Gastrocnemius medialis (tissue), 4 donors: Measurements from ENCODE around the gene APH1B.

ENCODE experiments used
- CTCF ChIP-seq, 5 experiments: fragments of 450-650 bp in 3 of 5; fragments of 200-600 bp in 2 of 5; sonication (generic) in 2 of 5; IDR thresholded peaks in 4 of 5; conservative IDR thresholded peaks in 1 of 5; 1 replicate in 4 of 5; 2 replicates in 1 of 5; pipeline ENCODE4 v1.5.1; 2016 to 2019; ENCODE audit warnings: antibody characterized with exemption in 5 of 5, mild to moderate bottlenecking in 3 of 5, moderate library complexity in 3 of 5
- POLR2A ChIP-seq, 2 donors: fragments of 450-650 bp; IDR thresholded peaks; one replicate each; pipeline ENCODE4 v1.6.1; 2017; ENCODE audit warnings: antibody characterized with exemption in 2 of 2, mild to moderate bottlenecking in 2 of 2, moderate library complexity in 2 of 2

DNA sequence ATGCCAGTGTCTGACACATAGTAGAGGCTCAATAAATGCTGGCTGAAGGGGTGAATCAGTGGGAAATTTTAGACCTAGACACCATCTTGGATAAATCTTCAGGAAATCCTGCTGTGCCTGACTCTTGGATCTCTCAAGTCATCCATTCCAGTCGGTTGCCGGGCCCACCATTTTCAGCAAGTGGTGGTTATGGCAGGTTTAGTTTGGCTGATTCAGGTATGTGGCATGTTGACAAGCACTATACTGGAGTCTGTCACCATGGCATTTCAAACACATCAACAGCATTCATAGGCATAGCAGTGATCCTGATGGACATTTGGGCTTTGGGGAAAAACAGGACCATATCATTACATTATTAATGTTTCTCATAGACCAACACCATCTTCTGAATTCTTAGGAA lies 25.7 kb upstream of the APH1B start:
- TF ChIP-seq CTCF (IDR thresholded peaks at IDR 0.05 in 4 of 5, conservative IDR thresholded peaks at IDR 0.05 in 1 of 5) (no peak), POLR2A (IDR thresholded peaks at IDR 0.05) (no peak)
